CD4-positive, alpha-beta T cell treated with Interferon alpha-2 for 1 hour (primary cell): ENCODE data around the gene ALKBH7.
A peak's percentile ranks its signal among the peaks of the same experiment; 100 is the strongest.

Source experiments
- DNase-seq, 2 donors: peaks; one replicate each; pipeline ENCODE4 v3.0.0-alpha.2; 2020 to 2022

The ALKBH7 gene

GRCh38 chr19:6402058-6402457, 29.5 kb downstream of the ALKBH7 start:
- no peak for DNase-seq

- no peak for DNase-seq
Observed at GRCh38 chr19:6402837-6403608, 30.4 kb downstream of the ALKBH7 start.

GRCh38 chr19:6406401-6406800, 33.8 kb downstream of the ALKBH7 start:
- no peak for DNase-seq

- DNase-seq = no peak
Observed at GRCh38 chr19:6409346-6409745, 36.8 kb downstream of the ALKBH7 start.

- DNase-seq = no peak
Observed at GRCh38 chr19:6412061-6412446, 39.5 kb downstream of the ALKBH7 start.

GRCh38 chr19:6412447-6413091, 40.0 kb downstream of the ALKBH7 start:
- peak; percentile 44 to 61 for DNase-seq

- DNase-seq = no peak
Observed at GRCh38 chr19:6413291-6413690, 40.7 kb downstream of the ALKBH7 start.

- no peak for DNase-seq
Observed at GRCh38 chr19:6413721-6414643, 41.4 kb downstream of the ALKBH7 start.

GRCh38 chr19:6414793-6415590, 42.4 kb downstream of the ALKBH7 start:
- DNase-seq = no peak

- no peak for DNase-seq
Observed at GRCh38 chr19:6415591-6416190, 43.1 kb downstream of the ALKBH7 start.

- no peak for DNase-seq
Observed at GRCh38 chr19:6416658-6417405, 44.2 kb downstream of the ALKBH7 start.

GRCh38 chr19:6417713-6418561, 45.3 kb downstream of the ALKBH7 start:
- no peak for DNase-seq

- DNase-seq = no peak
Observed at GRCh38 chr19:6418562-6418932, 46.0 kb downstream of the ALKBH7 start.

GRCh38 chr19:6421075-6422014, 48.8 kb downstream of the ALKBH7 start:
- no peak for DNase-seq

- DNase-seq = peak in 1 of 2 donors; percentile 26
Observed at GRCh38 chr19:6423499-6424194, 51.1 kb downstream of the ALKBH7 start.

- peak in 1 of 2 donors; percentile 32 for DNase-seq
Observed at GRCh38 chr19:6424195-6424938, 51.8 kb downstream of the ALKBH7 start, which contains the start of gene KHSRP. TSS of gene KHSRP (minus strand) at chr19:6424811. CDS start at chr19:6424701, 110 bp downstream.
